Midbrain (tissue), 1 donor: Measurements from ENCODE around the gene SS18L1.

Experiments
- DNase-seq: peaks from one replicate; lab custom pipeline; 2025; lab: John Stamatoyannopoulos, UW

The SS18L1 gene

GRCh38 chr20:62171245-62171644, 27.7 kb downstream of the SS18L1 start:
- no peak for DNase-seq

- DNase-seq = no peak
Observed at GRCh38 chr20:62172666-62173065, 29.1 kb downstream of the SS18L1 start.

GRCh38 chr20:62174021-62174804, 30.6 kb downstream of the SS18L1 start:
- no peak for DNase-seq

GRCh38 chr20:62174870-62175624, 31.5 kb downstream of the SS18L1 start:
- no peak for DNase-seq

- no peak for DNase-seq
Observed at GRCh38 chr20:62175711-62176110, 32.1 kb downstream of the SS18L1 start.

GRCh38 chr20:62176866-62177265, 33.3 kb downstream of the SS18L1 start:
- no peak for DNase-seq

- DNase-seq = no peak
Observed at GRCh38 chr20:62177307-62177706, 33.7 kb downstream of the SS18L1 start.

- DNase-seq = no peak
Observed at GRCh38 chr20:62178316-62179161, 35.0 kb downstream of the SS18L1 start.

GRCh38 chr20:62179162-62179504, 35.6 kb downstream of the SS18L1 start:
- DNase-seq = no peak

GRCh38 chr20:62181808-62182207, 38.2 kb downstream of the SS18L1 start:
- no peak for DNase-seq

GRCh38 chr20:62182469-62183425, 39.2 kb downstream of the SS18L1 start, which contains the start of gene MTG2:
TSS of gene MTG2 (plus strand) at chr20:62183028. CDS start at chr20:62193421, 10,393 bp downstream.
- DNase-seq = peak; percentile 95

GRCh38 chr20:62183426-62184142, 40.0 kb downstream of the SS18L1 start:
- DNase-seq = no peak

- DNase-seq = no peak
Observed at GRCh38 chr20:62186096-62186426, 42.5 kb downstream of the SS18L1 start.

- no peak for DNase-seq
Observed at GRCh38 chr20:62186887-62187866, 43.6 kb downstream of the SS18L1 start.

GRCh38 chr20:62190639-62191411, 47.3 kb downstream of the SS18L1 start:
- no peak for DNase-seq

- no peak for DNase-seq
Observed at GRCh38 chr20:62191781-62192559, 48.4 kb downstream of the SS18L1 start.

- no peak for DNase-seq
Observed at GRCh38 chr20:62192635-62193034, 49.1 kb downstream of the SS18L1 start.
